ENCODE measurements around the gene SLC9A5. TPM values are rescaled to one million over a fixed set of nuclear protein-coding genes. Genes with fewer than 3 reads are reported as not detected.

Gene SLC9A5
- polyA plus RNA-seq, 3 donors = 1.0 TPM; not detected in 2

GRCh38 chr16:67298277-67298676 lies 49.5 kb downstream of the SLC9A5 start:
- intact Hi-C loops (cut with micrococcal nuclease) = no loop called here
- no peaks in the 10 kb centered on the region for H3K36me3 ChIP-seq (replicated peaks in 1 of 2; ENCODE audit: control insufficient read depth in 1 of 2, insufficient read depth in 2 of 2, low read length in 2 of 2)
- Mint-ChIP-seq H3K4me1 (no peaks in the 10 kb centered on the region), H3K9me3 (no peaks in the 10 kb centered on the region), H3K36me3 (no peaks in the 10 kb centered on the region), H3K4me3 (no peak overlapping the region), H3K27ac (no peak overlapping the region), H3K27me3 (ENCODE audit: low read depth in 3 of 3) (peaks cover 2 to 5% (median 3%) of the 10 kb centered on the region in 3 donors)
- no peaks in the 10 kb centered on the region for H3K9me3 ChIP-seq (replicated peaks in 1 of 2; ENCODE audit: control insufficient read depth in 1 of 2, insufficient read depth in 1 of 2, low read length in 2 of 2)
- no peaks in the 10 kb centered on the region for H3K4me1 ChIP-seq (ENCODE audit: control insufficient read depth in 1 of 2, insufficient read depth in 2 of 2, low read length in 2 of 2)
- TF ChIP-seq, protein P1, sequence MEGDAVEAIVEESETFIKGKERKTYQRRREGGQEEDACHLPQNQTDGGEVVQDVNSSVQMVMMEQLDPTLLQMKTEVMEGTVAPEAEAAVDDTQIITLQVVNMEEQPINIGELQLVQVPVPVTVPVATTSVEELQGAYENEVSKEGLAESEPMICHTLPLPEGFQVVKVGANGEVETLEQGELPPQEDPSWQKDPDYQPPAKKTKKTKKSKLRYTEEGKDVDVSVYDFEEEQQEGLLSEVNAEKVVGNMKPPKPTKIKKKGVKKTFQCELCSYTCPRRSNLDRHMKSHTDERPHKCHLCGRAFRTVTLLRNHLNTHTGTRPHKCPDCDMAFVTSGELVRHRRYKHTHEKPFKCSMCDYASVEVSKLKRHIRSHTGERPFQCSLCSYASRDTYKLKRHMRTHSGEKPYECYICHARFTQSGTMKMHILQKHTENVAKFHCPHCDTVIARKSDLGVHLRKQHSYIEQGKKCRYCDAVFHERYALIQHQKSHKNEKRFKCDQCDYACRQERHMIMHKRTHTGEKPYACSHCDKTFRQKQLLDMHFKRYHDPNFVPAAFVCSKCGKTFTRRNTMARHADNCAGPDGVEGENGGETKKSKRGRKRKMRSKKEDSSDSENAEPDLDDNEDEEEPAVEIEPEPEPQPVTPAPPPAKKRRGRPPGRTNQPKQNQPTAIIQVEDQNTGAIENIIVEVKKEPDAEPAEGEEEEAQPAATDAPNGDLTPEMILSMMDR (IDR thresholded peaks at IDR 0.05) = no peak
- no peaks in the 10 kb centered on the region for H4K20me1 ChIP-seq (ENCODE audit: insufficient read depth, low read length)
- H3K27ac ChIP-seq (ENCODE audit: low read depth in 1 of 2, low read length in 2 of 2) = no peak overlapping the region
- DNase-seq = no peak
- no peak overlapping the region for H3K4me2 ChIP-seq (replicated peaks; ENCODE audit: extremely low read depth, low read length, poor library complexity, severe bottlenecking)
- H3K79me2 ChIP-seq (ENCODE audit: insufficient read depth, low read length) = no peaks in the 10 kb centered on the region
- 94% methylated on average over 8 of the region's 9 CpGs for WGBS (ENCODE audit: insufficient coverage)
- no peaks in the 10 kb centered on the region for H3K27me3 ChIP-seq (ENCODE audit: control insufficient read depth in 2 of 2, insufficient read depth in 2 of 2, low read length in 2 of 2)
- no peak overlapping the region for H2AFZ ChIP-seq (ENCODE audit: insufficient read depth, low read depth, low read length, poor library complexity, severe bottlenecking)
- no peak overlapping the region for H3K9ac ChIP-seq (ENCODE audit: insufficient read depth, low read length, poor library complexity, severe bottlenecking)
- H3K4me3 ChIP-seq (replicated peaks in 1 of 3; ENCODE audit: low read depth in 2 of 3, low read length in 3 of 3) = no peak overlapping the region

DNA sequence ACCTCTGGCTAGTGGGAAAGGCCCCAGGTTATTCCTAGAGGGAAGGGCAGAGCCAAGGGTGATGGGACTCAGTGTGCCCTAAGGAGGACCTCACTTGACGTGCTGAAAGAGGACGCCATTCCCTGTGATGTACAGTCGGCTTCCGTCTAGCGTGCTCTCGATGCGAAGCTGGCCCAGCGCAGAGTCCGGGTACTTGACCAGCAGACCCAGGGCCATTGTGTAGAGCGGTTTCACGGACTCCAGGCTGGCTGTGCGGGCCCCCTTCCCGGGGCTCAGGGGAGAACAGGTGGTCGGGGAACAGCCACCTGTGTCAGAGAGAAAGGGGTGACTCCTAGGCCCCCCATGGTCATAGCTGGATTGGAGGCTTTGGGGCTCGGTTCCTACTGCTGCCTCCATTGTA lies 50.5 kb downstream of the SLC9A5 start:
- Histone ChIP-seq H3K4me3 (replicated peaks in 1 of 3; ENCODE audit: low read depth in 2 of 3, low read length in 3 of 3) (no peak overlapping the region), H3K4me1 (ENCODE audit: control insufficient read depth in 1 of 2, insufficient read depth in 2 of 2, low read length in 2 of 2) (no peaks in the 10 kb centered on the region), H3K27me3 (ENCODE audit: control insufficient read depth in 2 of 2, insufficient read depth in 2 of 2, low read length in 2 of 2) (no peaks in the 10 kb centered on the region), H2AFZ (ENCODE audit: insufficient read depth, low read depth, low read length, poor library complexity, severe bottlenecking) (no peak overlapping the region), H3K27ac (ENCODE audit: low read depth in 1 of 2, low read length in 2 of 2) (no peak overlapping the region), H3K36me3 (replicated peaks in 1 of 2; ENCODE audit: control insufficient read depth in 1 of 2, insufficient read depth in 2 of 2, low read length in 2 of 2) (no peaks in the 10 kb centered on the region), H3K79me2 (ENCODE audit: insufficient read depth, low read length) (no peaks in the 10 kb centered on the region), H3K9ac (ENCODE audit: insufficient read depth, low read length, poor library complexity, severe bottlenecking) (no peak overlapping the region), H3K4me2 (replicated peaks; ENCODE audit: extremely low read depth, low read length, poor library complexity, severe bottlenecking) (no peak overlapping the region), H4K20me1 (ENCODE audit: insufficient read depth, low read length) (no peaks in the 10 kb centered on the region), H3K9me3 (replicated peaks in 1 of 2; ENCODE audit: control insufficient read depth in 1 of 2, insufficient read depth in 1 of 2, low read length in 2 of 2) (no peaks in the 10 kb centered on the region)
- TF ChIP-seq, protein P1 (IDR thresholded peaks at IDR 0.05) = no peak
- intact Hi-C loops (cut with micrococcal nuclease) = no loop called here
- WGBS (ENCODE audit: insufficient coverage) = 98% methylated on average over 15 of the region's 15 CpGs
- Mint-ChIP-seq H3K27ac (no peak overlapping the region), H3K4me1 (no peaks in the 10 kb centered on the region), H3K4me3 (no peak overlapping the region), H3K36me3 (no peaks in the 10 kb centered on the region), H3K9me3 (no peaks in the 10 kb centered on the region), H3K27me3 (ENCODE audit: low read depth in 3 of 3) (peaks cover 3 to 6% (median 5%) of the 10 kb centered on the region in 3 donors)
- no peak for DNase-seq
